D721Med (cell line): ENCODE data around the gene TSPAN12.
A peak's percentile ranks its signal among the peaks of the same experiment; 100 is the strongest.

Experiments used
- DNase-seq: peaks from one replicate; pipeline ENCODE4 v3.0.0; 2011; ENCODE audit warnings: low spot score; ENCODE audit not compliant: insufficient read length
- FAIRE-seq: peaks from 2 replicates; lab custom pipeline; 2011; peaks lifted over from hg19 to GRCh38; lab: Jason Lieb, UNC
- TF ChIP-seq, protein P1 (sequence below): IDR thresholded peaks from 2 replicates; pipeline ENCODE4 v1.5.1; 2012; ENCODE audit warnings: mild to moderate bottlenecking, control low read depth; ENCODE audit not compliant: insufficient read depth; ENCODE audit errors: missing control alignments

The TSPAN12 gene

DNA sequence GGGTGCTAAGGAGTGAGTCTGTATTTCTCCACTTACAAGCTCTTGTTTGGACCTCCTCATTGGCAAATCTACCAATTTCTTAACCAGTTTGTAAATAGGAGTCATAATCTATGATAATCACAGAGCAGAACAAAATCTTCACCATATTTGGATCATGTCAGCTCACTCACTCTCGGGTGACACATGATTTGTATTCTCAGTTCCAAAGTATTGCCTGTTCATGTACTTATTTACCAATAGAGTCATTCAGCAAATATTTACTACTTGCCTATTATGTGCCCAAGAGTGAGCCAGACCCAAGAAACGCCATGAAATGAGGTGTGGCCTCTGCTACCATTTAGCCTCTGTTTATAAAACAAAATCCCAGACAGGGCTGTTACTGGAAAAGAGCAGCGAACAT, 114.8 kb downstream of the TSPAN12 start:
- DNase-seq, result no peak
- TF ChIP-seq, protein P1, sequence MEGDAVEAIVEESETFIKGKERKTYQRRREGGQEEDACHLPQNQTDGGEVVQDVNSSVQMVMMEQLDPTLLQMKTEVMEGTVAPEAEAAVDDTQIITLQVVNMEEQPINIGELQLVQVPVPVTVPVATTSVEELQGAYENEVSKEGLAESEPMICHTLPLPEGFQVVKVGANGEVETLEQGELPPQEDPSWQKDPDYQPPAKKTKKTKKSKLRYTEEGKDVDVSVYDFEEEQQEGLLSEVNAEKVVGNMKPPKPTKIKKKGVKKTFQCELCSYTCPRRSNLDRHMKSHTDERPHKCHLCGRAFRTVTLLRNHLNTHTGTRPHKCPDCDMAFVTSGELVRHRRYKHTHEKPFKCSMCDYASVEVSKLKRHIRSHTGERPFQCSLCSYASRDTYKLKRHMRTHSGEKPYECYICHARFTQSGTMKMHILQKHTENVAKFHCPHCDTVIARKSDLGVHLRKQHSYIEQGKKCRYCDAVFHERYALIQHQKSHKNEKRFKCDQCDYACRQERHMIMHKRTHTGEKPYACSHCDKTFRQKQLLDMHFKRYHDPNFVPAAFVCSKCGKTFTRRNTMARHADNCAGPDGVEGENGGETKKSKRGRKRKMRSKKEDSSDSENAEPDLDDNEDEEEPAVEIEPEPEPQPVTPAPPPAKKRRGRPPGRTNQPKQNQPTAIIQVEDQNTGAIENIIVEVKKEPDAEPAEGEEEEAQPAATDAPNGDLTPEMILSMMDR, result no peak
- FAIRE-seq, result no peak

DNA sequence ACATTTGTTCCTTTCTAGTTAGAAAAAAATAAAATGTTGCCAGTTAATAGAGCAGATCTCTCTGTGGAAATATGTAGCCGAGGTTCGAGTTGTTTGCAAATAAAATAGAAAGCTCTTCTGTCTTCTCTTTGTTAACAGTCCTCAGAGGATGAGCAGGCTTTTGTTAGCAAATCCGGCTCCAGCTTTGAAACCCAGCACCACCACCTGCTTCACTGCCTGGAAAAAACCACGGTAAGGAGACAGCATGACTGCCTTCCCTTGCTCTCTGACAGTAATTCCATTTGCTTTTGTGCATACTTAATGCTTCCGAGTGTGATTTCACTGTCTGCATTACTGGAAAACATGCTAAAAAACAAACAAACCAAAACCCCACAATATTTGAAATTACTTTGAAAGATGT, 115.6 kb downstream of the TSPAN12 start:
- TF ChIP-seq, protein P1, result no peak
- FAIRE-seq (no peak), DNase-seq (no peak)

DNA sequence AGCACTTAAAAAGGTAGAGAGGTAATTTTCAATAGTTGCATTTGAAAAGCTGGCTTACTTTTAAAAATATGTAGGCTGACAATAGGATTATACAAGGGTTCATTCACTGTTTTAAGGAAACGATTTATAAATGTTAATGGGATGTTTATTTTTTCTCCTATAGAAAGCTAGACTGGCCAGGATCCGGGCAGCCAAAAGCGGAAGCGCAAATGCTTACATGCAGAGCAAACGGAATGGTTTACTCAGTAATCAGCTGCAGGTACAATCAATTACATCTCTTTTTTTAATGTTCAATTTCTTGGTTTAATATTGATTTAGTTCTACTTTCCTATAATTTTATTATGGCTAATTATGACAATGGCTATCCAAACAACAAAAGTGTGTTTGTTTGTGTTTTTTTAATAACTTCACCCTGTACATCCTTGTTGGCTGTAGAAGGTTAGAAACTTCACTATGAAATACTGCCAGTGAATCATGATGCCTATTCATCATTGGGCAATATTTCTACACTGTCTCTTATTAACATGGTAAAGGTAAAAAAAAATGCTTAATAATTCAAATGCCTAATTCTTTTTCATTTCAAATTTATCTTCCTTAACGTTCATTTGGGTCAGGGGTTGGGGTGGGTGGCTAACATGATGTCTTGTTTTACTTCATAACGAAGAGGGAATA, 116.4 kb downstream of the TSPAN12 start:
- FAIRE-seq (peak; percentile 11), DNase-seq (no peak)
- TF ChIP-seq, protein P1, result no peak

GRCh38 chr7:120740348-120740747, 117.6 kb downstream of the TSPAN12 start:
- FAIRE-seq (no peak), DNase-seq (no peak)
- TF ChIP-seq, protein P1, result no peak

DNA sequence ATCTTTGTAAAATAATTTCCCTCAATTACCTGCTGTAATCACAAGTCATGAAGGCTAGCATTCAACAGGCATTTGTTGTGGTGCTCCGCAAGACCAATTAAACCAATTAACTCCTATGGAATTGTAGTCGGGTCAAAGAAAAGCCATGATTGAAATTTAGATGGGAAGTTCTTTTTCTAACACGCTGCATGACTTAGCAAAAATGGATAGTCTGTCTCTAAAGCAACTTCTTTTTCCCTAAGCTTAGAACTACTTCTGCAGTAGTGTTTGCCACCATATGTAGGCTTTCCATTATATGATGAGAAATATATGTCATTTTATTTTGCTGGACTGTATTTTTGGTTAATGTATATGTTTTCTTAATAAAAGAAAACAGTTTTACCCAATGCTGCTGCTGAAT, 119.1 kb downstream of the TSPAN12 start:
- DNase-seq (no peak), FAIRE-seq (no peak)
- TF ChIP-seq, protein P1, result no peak
